WTC11 (cell line): ENCODE measurements around the gene FAM13A.

Experiments
- ETV6 ChIP-seq: sonication (generic); formaldehyde crosslinking; IDR thresholded peaks from 2 replicates; pipeline ENCODE4 v1.8.1; 2022; ENCODE audit warnings: mild to moderate bottlenecking, missing genetic modification reagents
- MAX ChIP-seq: sonication (generic); formaldehyde crosslinking; IDR thresholded peaks from 2 replicates; pipeline ENCODE4 v1.8.0; 2022; ENCODE audit warnings: mild to moderate bottlenecking, missing genetic modification reagents
- ZNF121 ChIP-seq: sonication (generic); formaldehyde crosslinking; IDR thresholded peaks from 2 replicates; pipeline ENCODE4 v1.8.0; 2023; ENCODE audit warnings: missing genetic modification reagents
- TF ChIP-seq, protein P1 (sequence below): fragments of 200-600 bp; IDR thresholded peaks from 2 replicates; pipeline ENCODE4 v1.8.0; 2022; ENCODE audit warnings: antibody characterized with exemption

GRCh38 chr4:88880501-88881226 lies 176.3 kb downstream of the FAM13A start:
- no peak for TF ChIP-seq MAX (CRISPR knock-in tag)
- TF ChIP-seq, protein P1, sequence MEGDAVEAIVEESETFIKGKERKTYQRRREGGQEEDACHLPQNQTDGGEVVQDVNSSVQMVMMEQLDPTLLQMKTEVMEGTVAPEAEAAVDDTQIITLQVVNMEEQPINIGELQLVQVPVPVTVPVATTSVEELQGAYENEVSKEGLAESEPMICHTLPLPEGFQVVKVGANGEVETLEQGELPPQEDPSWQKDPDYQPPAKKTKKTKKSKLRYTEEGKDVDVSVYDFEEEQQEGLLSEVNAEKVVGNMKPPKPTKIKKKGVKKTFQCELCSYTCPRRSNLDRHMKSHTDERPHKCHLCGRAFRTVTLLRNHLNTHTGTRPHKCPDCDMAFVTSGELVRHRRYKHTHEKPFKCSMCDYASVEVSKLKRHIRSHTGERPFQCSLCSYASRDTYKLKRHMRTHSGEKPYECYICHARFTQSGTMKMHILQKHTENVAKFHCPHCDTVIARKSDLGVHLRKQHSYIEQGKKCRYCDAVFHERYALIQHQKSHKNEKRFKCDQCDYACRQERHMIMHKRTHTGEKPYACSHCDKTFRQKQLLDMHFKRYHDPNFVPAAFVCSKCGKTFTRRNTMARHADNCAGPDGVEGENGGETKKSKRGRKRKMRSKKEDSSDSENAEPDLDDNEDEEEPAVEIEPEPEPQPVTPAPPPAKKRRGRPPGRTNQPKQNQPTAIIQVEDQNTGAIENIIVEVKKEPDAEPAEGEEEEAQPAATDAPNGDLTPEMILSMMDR = no peak
- TF ChIP-seq ETV6 (CRISPR knock-in tag) = no peak
- no peak for TF ChIP-seq ZNF121 (CRISPR knock-in tag)
